ENCODE results near the gene CHRNB2.
"Not testable (repeated sequence)": the region's sequence is repeated elsewhere in the genome, so short reads cannot be mapped to it uniquely, and the experiment has no call there.

CHRNB2 gene

GRCh38 chr1:154567386-154568156 is at the start of gene CHRNB2:
TSS of gene CHRNB2 (plus strand) at chr1:154567778. CDS start at chr1:154568045, 267 bp downstream.
- peak; percentile 90 for DNase-seq

- no peak for DNase-seq
These were observed 48.0 kb upstream of the CHRNB2 start for GRCh38 chr1:154519591-154519991.

GRCh38 chr1:154520333-154520732 is 47.2 kb upstream of the CHRNB2 start:
- DNase-seq = no peak

GRCh38 chr1:154521695-154522094 is 45.9 kb upstream of the CHRNB2 start:
- DNase-seq = no peak

- no peak for DNase-seq
These were observed 42.7 kb upstream of the CHRNB2 start for GRCh38 chr1:154524881-154525280.

- no peak for DNase-seq
These were observed 40.4 kb upstream of the CHRNB2 start for GRCh38 chr1:154527192-154527591.

- DNase-seq = no peak
These were observed 38.3 kb upstream of the CHRNB2 start for GRCh38 chr1:154529308-154529707.

GRCh38 chr1:154531950-154532349 is 35.6 kb upstream of the CHRNB2 start:
- DNase-seq = not testable (repeated sequence)

- DNase-seq = peak; percentile 76
These were observed 33.4 kb upstream of the CHRNB2 start for GRCh38 chr1:154533952-154534844.

GRCh38 chr1:154536570-154536969 is 31.0 kb upstream of the CHRNB2 start:
- DNase-seq = no peak

GRCh38 chr1:154539486-154540483 is 27.8 kb upstream of the CHRNB2 start:
- DNase-seq = no peak

GRCh38 chr1:154541231-154541630 is 26.3 kb upstream of the CHRNB2 start:
- no peak for DNase-seq

GRCh38 chr1:154546264-154547063 is 21.1 kb upstream of the CHRNB2 start:
- peak; percentile 84 for DNase-seq

GRCh38 chr1:154547105-154547732 is 20.4 kb upstream of the CHRNB2 start:
- no peak for DNase-seq

- DNase-seq = no peak
These were observed 19.6 kb upstream of the CHRNB2 start for GRCh38 chr1:154548028-154548427.

GRCh38 chr1:154549202-154549770 is 18.3 kb upstream of the CHRNB2 start:
- no peak for DNase-seq

- DNase-seq = no peak
These were observed 17.5 kb upstream of the CHRNB2 start for GRCh38 chr1:154550070-154550469.

GRCh38 chr1:154550657-154551056 is 16.9 kb upstream of the CHRNB2 start:
- DNase-seq = no peak

- DNase-seq = no peak
These were observed 16.1 kb upstream of the CHRNB2 start for GRCh38 chr1:154551474-154551873.

- DNase-seq = no peak
These were observed 15.5 kb upstream of the CHRNB2 start for GRCh38 chr1:154552036-154552435.

Measured in NCI-H82 (cell line).